IMR-90 (cell line): ENCODE results near the gene GSTT2B. TPM values are rescaled to one million over a fixed set of nuclear protein-coding genes. Genes with fewer than 3 reads are reported as not detected.

Experiments used
- ATAC-seq: fragments of 200-7000 bp; cut with Tn5 transposase; 2 replicates; pipeline ENCODE4 v1.9.1; 2020; ENCODE audit warnings: low read depth, mild to moderate bottlenecking, moderate library complexity
- BruUV-seq: library from RNA; stranded (reverse); fragments of 400-500 nt; replicated peaks from 2 replicates; lab custom pipeline; 2021; lab: Mats Ljungman, UMichigan
- CTCF ChIA-PET: fragments of 300-600 bp; formaldehyde crosslinking; extraction: SDS; loops from one replicate; lab custom pipeline; 2021; ENCODE audit warnings: antibody characterized with exemption; lab: Yijun Ruan, JAX
- POLR2A ChIA-PET: fragments of 300-600 bp; sonication (Branson Sonifier 250); formaldehyde crosslinking; loops from one replicate; lab custom pipeline; 2022; ENCODE audit warnings: antibody characterized with exemption; ENCODE audit not compliant: unreplicated experiment; lab: Charles Lee
- DNase-seq: peaks from one replicate; pipeline ENCODE4 v3.0.0; 2013
- H2AFZ ChIP-seq: replicated peaks from 2 replicates; pipeline ENCODE3; 2013; ENCODE audit warnings: low read length, mild to moderate bottlenecking; ENCODE audit not compliant: poor library complexity
- H2AK5ac ChIP-seq: 2 replicates; pipeline ENCODE4 v1.6.1; 2013; ENCODE audit warnings: low read depth, low read length, inconsistent platforms
- H2AK9ac ChIP-seq: replicated peaks from 2 replicates; pipeline ENCODE3; 2013; ENCODE audit warnings: mild to moderate bottlenecking, low read depth, low read length, moderate library complexity; ENCODE audit not compliant: poor library complexity
- H2BK120ac ChIP-seq: 2 replicates; pipeline ENCODE4 v1.6.1; 2013; ENCODE audit warnings: low read depth, low read length, inconsistent platforms
- H2BK15ac ChIP-seq: 3 replicates; pipeline ENCODE4 v1.6.1; 2013; ENCODE audit warnings: low read depth, low read length, inconsistent platforms
- H2BK20ac ChIP-seq: 2 replicates; pipeline ENCODE4 v1.6.1; 2013; ENCODE audit warnings: low read depth, mild to moderate bottlenecking, inconsistent platforms, low read length, moderate library complexity
- H2BK5ac ChIP-seq: 2 replicates; pipeline ENCODE4 v1.6.1; 2013; ENCODE audit warnings: mild to moderate bottlenecking, low read depth, low read length, inconsistent platforms; ENCODE audit not compliant: poor library complexity, severe bottlenecking
- H3K14ac ChIP-seq: replicated peaks from 2 replicates; pipeline ENCODE4 v1.6.1; 2013; ENCODE audit warnings: low read depth, low read length, inconsistent platforms
- H3K18ac ChIP-seq: 2 replicates; pipeline ENCODE4 v1.6.1; 2013; ENCODE audit warnings: low read depth, low read length, control low read depth
- H3K23ac ChIP-seq: 2 replicates; pipeline ENCODE4 v1.6.1; 2013; ENCODE audit warnings: low read depth, low read length, inconsistent platforms
- H3K27ac ChIP-seq: 2 replicates; pipeline ENCODE4 v1.5.1; 2013; ENCODE audit warnings: mild to moderate bottlenecking, control low read depth, low read length; ENCODE audit not compliant: insufficient read depth
- H3K27me3 ChIP-seq: 2 replicates; pipeline ENCODE4 v1.6.1; 2013; ENCODE audit warnings: low read length; ENCODE audit not compliant: control insufficient read depth, insufficient read depth
- H3K36me3 ChIP-seq: 2 replicates; pipeline ENCODE4 v1.6.1; 2013; ENCODE audit warnings: low read length, mixed read lengths; ENCODE audit not compliant: control insufficient read depth, insufficient read depth
- H3K4ac ChIP-seq: 2 replicates; pipeline ENCODE4 v1.6.1; 2013; ENCODE audit warnings: low read depth, low read length, inconsistent platforms
- H3K4me1 ChIP-seq: 2 replicates; pipeline ENCODE4 v1.6.1; 2013; ENCODE audit warnings: low read length, mixed read lengths; ENCODE audit not compliant: control insufficient read depth, insufficient read depth
- H3K4me2 ChIP-seq: 2 replicates; pipeline ENCODE4 v1.6.1; 2013; ENCODE audit warnings: low read depth, mild to moderate bottlenecking, control low read depth, low read length, moderate library complexity
- H3K4me3 ChIP-seq: 2 replicates; pipeline ENCODE4 v1.5.1; 2013; ENCODE audit warnings: low read depth, mild to moderate bottlenecking, control low read depth, low read length, moderate library complexity; ENCODE audit not compliant: insufficient read depth
- H3K56ac ChIP-seq: 2 replicates; pipeline ENCODE4 v1.6.1; 2013; ENCODE audit warnings: low read length, inconsistent platforms; ENCODE audit not compliant: insufficient read depth; ENCODE audit errors: extremely low read depth
- H3K79me1 ChIP-seq, 2 experiments: 2 replicates each; pipeline ENCODE4 v1.6.1; 2013; ENCODE audit warnings: low read length in 2 of 2, inconsistent platforms in 1 of 2, low read depth in 1 of 2
- H3K9ac ChIP-seq: 2 replicates; pipeline ENCODE4 v1.6.1; 2013; ENCODE audit warnings: low read depth, low read length, control low read depth
- H3K9me1 ChIP-seq: 2 replicates; pipeline ENCODE4 v1.6.1; 2013; ENCODE audit warnings: low read length, inconsistent platforms; ENCODE audit not compliant: insufficient read depth
- H3K9me3 ChIP-seq: 2 replicates; pipeline ENCODE4 v1.6.1; 2013; ENCODE audit warnings: low read length; ENCODE audit not compliant: control insufficient read depth, insufficient read depth
- H4K20me1 ChIP-seq: 2 replicates; pipeline ENCODE4 v1.6.1; 2013; ENCODE audit warnings: low read length, inconsistent platforms; ENCODE audit not compliant: insufficient read depth
- H4K5ac ChIP-seq: 2 replicates; pipeline ENCODE4 v1.6.1; 2013; ENCODE audit warnings: mild to moderate bottlenecking, low read depth, low read length, control low read depth
- H4K8ac ChIP-seq, 2 experiments: 2 replicates each; pipeline ENCODE4 v1.6.1; 2013; ENCODE audit warnings: low read depth in 2 of 2, low read length in 2 of 2, control low read depth in 1 of 2, inconsistent platforms in 1 of 2
- H4K91ac ChIP-seq: 2 replicates; pipeline ENCODE4 v1.6.1; 2013; ENCODE audit warnings: low read depth, low read length, inconsistent platforms; ENCODE audit not compliant: insufficient read depth
- CEBPB ChIP-seq: IDR thresholded peaks from 2 replicates; pipeline ENCODE4 v1.6.1; 2012; ENCODE audit warnings: low read depth, low read length, improper control_type of control experiment
- CTCF ChIP-seq: conservative IDR thresholded peaks from 2 replicates; pipeline ENCODE4 v1.5.1; 2012; ENCODE audit warnings: mild to moderate bottlenecking, low read depth, low read length, improper control_type of control experiment
- MAFK ChIP-seq: IDR thresholded peaks from 2 replicates; pipeline ENCODE4 v1.6.1; 2012; ENCODE audit warnings: low read depth, low read length, improper control_type of control experiment
- MAZ ChIP-seq: IDR thresholded peaks from 2 replicates; pipeline ENCODE4 v1.6.1; 2012; ENCODE audit warnings: low read depth, mild to moderate bottlenecking, low read length, improper control_type of control experiment, moderate library complexity, borderline replicate concordance
- RFX5 ChIP-seq: IDR thresholded peaks from 2 replicates; pipeline ENCODE4 v1.8.0; 2012; ENCODE audit warnings: low read depth, mild to moderate bottlenecking, low read length, moderate library complexity
- SMC3 ChIP-seq: fragments of 150-350 bp; IDR thresholded peaks from 2 replicates; pipeline ENCODE4 v1.6.1; 2016; ENCODE audit warnings: low read depth, mild to moderate bottlenecking, antibody characterized with exemption, low read length, moderate library complexity
- WGBS, 2 experiments: methylation state at CpG; one replicate each; pipeline versions ENCODE4 v1.1.5 to v1.1.7; 2013; ENCODE audit warnings: missing lambda C conversion rate in 2 of 2; ENCODE audit not compliant: insufficient read length in 1 of 2; ENCODE audit errors: extremely low coverage in 2 of 2; 5-methylcytosine and 5-hydroxymethylcytosine counted together
- dilution Hi-C: fragments of 300-500 bp; cut with HindIII; formaldehyde crosslinking; loops from one replicate; pipeline ENCODE4 v1.14.3; 2018; ENCODE audit warnings: low sequenced_read_pairs; ENCODE audit not compliant: unreplicated experiment
- in situ Hi-C: fragments of 300-500 bp; cut with MboI; formaldehyde crosslinking; loops from 3 replicates; pipeline ENCODE4 v1.14.3; 2019; ENCODE audit warnings: low sequenced_read_pairs, inconsistent platforms, mixed read lengths
- intact Hi-C: fragments of 100-400 bp; cut with micrococcal nuclease; formaldehyde crosslinking; loops from 2 replicates; pipeline ENCODE4 v1.10.0; 2022
- polyA plus RNA-seq, 3 experiments: library from polyadenylated mRNA; depleted of rRNA; stranded (reverse); fragments of >200 nt; gene quantifications; 2 replicates each; pipeline ENCODE4 v1.2.3, GENCODE V29; 2012; ENCODE audit warnings: low replicate concordance in 1 of 3
- total RNA-seq: library from RNA; depleted of rRNA; stranded (reverse); fragments of >200 nt; gene quantifications from 2 replicates; pipeline ENCODE4 v1.2.3, GENCODE V29; 2012

GSTT2B gene
- total and polyA plus RNA-seq, 2 of the 4 experiments (the other 2 are of a cell fraction): 15.1 to 77.0 TPM

DNA sequence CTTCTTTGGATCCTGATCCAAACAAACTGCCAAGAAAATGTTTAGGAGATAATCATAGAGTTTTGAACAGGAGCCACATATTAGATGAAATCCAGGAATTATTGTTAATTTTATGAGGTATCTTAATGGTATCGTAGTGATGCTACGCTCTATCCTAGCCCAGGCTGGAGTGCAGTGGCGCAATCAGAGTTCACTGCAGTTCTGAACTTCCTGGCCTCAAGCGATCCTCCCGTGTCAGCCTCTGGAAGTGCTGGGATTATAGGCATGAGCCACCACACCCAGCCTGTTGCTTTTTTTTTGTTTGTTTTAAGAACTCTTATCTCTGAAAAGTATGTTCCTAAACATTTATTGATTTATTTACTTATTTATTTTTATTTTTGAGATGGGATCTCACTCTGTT is 41.9 kb upstream of the GSTT2B start:
- no peak overlapping the region for H2BK20ac ChIP-seq
- no peak overlapping the region for H3K14ac ChIP-seq
- WGBS, 2 experiments: no CpG with 5 or more reads among the region's 5 CpGs
- H3K23ac ChIP-seq: no peak overlapping the region
- no TSS peak for BruUV-seq
- no peak overlapping the region for H3K4me2 ChIP-seq
- no peak overlapping the region for H2BK5ac ChIP-seq
- no peak overlapping the region for H2AK5ac ChIP-seq
- no peak overlapping the region for H2AK9ac ChIP-seq
- ATAC-seq (no peak), DNase-seq (no peak)
- H2AFZ ChIP-seq: no peak overlapping the region
- no peaks in the 10 kb centered on the region for H3K4me1 ChIP-seq
- no peak overlapping the region for H3K27ac ChIP-seq
- dilution Hi-C loops (no loop called here), in situ Hi-C loops (no loop called here), intact Hi-C loops (no loop called here)
- H4K20me1 ChIP-seq: no peaks in the 10 kb centered on the region
- ChIA-PET CTCF (no interaction called here), POLR2A (no interaction called here)
- H3K79me1 ChIP-seq: no peaks in the 10 kb centered on the region
- H4K8ac ChIP-seq: no peak overlapping the region
- no peak overlapping the region for H4K5ac ChIP-seq
- no peak overlapping the region for H3K18ac ChIP-seq
- H3K4ac ChIP-seq: no peak overlapping the region
- no peak overlapping the region for H4K91ac ChIP-seq
- H2BK120ac ChIP-seq: no peak overlapping the region
- no peaks in the 10 kb centered on the region for H3K36me3 ChIP-seq
- no peaks in the 10 kb centered on the region for H3K9me1 ChIP-seq
- no peak overlapping the region for H3K9ac ChIP-seq
- no peak overlapping the region for H3K56ac ChIP-seq
- no peaks in the 10 kb centered on the region for H3K9me3 ChIP-seq
- no peak for TF ChIP-seq MAZ
- peak; percentile 10; the same call in 1 of the 2 replicates for TF ChIP-seq CEBPB
- no peak for TF ChIP-seq SMC3
- TF ChIP-seq MAFK: no peak
- no peak for TF ChIP-seq RFX5
- no peak for TF ChIP-seq CTCF
- no peak overlapping the region for H2BK15ac ChIP-seq
- no peak overlapping the region for H3K4me3 ChIP-seq
- H3K27me3 ChIP-seq: no peaks in the 10 kb centered on the region; the same call in 1 of the 2 replicates
